KMS-11 (cell line): ENCODE data around the gene PCGF1.

Experiments used
- H2AFZ ChIP-seq: fragments of 200-600 bp; sonication (generic); 2 replicates; pipeline ENCODE4 v1.6.1; 2016; ENCODE audit warnings: antibody characterized with exemption, mixed run types, low read depth
- H3K27ac ChIP-seq: fragments of 200-600 bp; sonication (generic); 2 replicates; pipeline ENCODE4 v1.6.1; 2016; ENCODE audit warnings: mild to moderate bottlenecking, mixed run types
- H3K27me3 ChIP-seq: fragments of 200-600 bp; sonication (generic); 2 replicates; pipeline ENCODE4 v1.6.1; 2017; ENCODE audit warnings: mild to moderate bottlenecking, low read depth, mixed run types, moderate library complexity; ENCODE audit not compliant: insufficient read depth
- H3K36me3 ChIP-seq: fragments of 200-600 bp; sonication (generic); 2 replicates; pipeline ENCODE4 v1.6.1; 2017; ENCODE audit warnings: mild to moderate bottlenecking, mixed run types; ENCODE audit not compliant: insufficient read depth
- H3K4me1 ChIP-seq: fragments of 200-600 bp; sonication (generic); 2 replicates; pipeline ENCODE4 v1.6.1; 2016; ENCODE audit warnings: mild to moderate bottlenecking, low read depth, mixed run types; ENCODE audit not compliant: poor library complexity, severe bottlenecking
- H3K4me2 ChIP-seq: fragments of 200-600 bp; sonication (generic); 2 replicates; pipeline ENCODE4 v1.7.0; 2016; ENCODE audit warnings: mild to moderate bottlenecking, mixed run types
- H3K4me3 ChIP-seq: fragments of 200-600 bp; sonication (generic); IDR thresholded peaks from 2 replicates; pipeline ENCODE4 v1.6.1; 2017; ENCODE audit warnings: low read depth, low read length, mixed read lengths; ENCODE audit not compliant: insufficient read depth
- H3K79me2 ChIP-seq: fragments of 200-600 bp; sonication (generic); 2 replicates; pipeline ENCODE4 v1.6.1; 2016; ENCODE audit warnings: low read depth, mixed run types; ENCODE audit not compliant: insufficient read depth
- H3K9ac ChIP-seq: fragments of 200-600 bp; sonication (generic); 2 replicates; pipeline ENCODE4 v1.6.1; 2016; ENCODE audit warnings: mild to moderate bottlenecking, mixed run types
- H4K20me1 ChIP-seq: fragments of 200-600 bp; sonication (generic); 2 replicates; pipeline ENCODE4 v1.6.1; 2016; ENCODE audit warnings: mild to moderate bottlenecking, mixed run types; ENCODE audit not compliant: insufficient read depth
- TF ChIP-seq, protein P1 (sequence below): fragments of 200-600 bp; sonication (generic); conservative IDR thresholded peaks from 2 replicates; pipeline ENCODE4 v1.6.1; 2017; ENCODE audit warnings: low read depth, mild to moderate bottlenecking, antibody characterized with exemption, low read length, moderate library complexity, mixed read lengths

Gene PCGF1

GRCh38 chr2:74531666-74532065, 24.2 kb upstream of the PCGF1 start:
- peaks cover 2% of the 10 kb centered on the region; the same call in 1 of the 2 replicates for H3K36me3 ChIP-seq
- peaks cover 30% of the 10 kb centered on the region for H3K79me2 ChIP-seq
- TF ChIP-seq, protein P1, sequence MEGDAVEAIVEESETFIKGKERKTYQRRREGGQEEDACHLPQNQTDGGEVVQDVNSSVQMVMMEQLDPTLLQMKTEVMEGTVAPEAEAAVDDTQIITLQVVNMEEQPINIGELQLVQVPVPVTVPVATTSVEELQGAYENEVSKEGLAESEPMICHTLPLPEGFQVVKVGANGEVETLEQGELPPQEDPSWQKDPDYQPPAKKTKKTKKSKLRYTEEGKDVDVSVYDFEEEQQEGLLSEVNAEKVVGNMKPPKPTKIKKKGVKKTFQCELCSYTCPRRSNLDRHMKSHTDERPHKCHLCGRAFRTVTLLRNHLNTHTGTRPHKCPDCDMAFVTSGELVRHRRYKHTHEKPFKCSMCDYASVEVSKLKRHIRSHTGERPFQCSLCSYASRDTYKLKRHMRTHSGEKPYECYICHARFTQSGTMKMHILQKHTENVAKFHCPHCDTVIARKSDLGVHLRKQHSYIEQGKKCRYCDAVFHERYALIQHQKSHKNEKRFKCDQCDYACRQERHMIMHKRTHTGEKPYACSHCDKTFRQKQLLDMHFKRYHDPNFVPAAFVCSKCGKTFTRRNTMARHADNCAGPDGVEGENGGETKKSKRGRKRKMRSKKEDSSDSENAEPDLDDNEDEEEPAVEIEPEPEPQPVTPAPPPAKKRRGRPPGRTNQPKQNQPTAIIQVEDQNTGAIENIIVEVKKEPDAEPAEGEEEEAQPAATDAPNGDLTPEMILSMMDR: no peak
- no peak overlapping the region for H3K27ac ChIP-seq
- H4K20me1 ChIP-seq: no peaks in the 10 kb centered on the region
- H3K4me1 ChIP-seq: peaks cover 22% of the 10 kb centered on the region
- peak overlapping the region; percentile 90; the same call in 1 of the 2 replicates for H3K4me2 ChIP-seq
- no peak overlapping the region for H3K9ac ChIP-seq
- H3K4me3 ChIP-seq: no peak overlapping the region
- H3K27me3 ChIP-seq: no peaks in the 10 kb centered on the region
- no peak overlapping the region for H2AFZ ChIP-seq

DNA sequence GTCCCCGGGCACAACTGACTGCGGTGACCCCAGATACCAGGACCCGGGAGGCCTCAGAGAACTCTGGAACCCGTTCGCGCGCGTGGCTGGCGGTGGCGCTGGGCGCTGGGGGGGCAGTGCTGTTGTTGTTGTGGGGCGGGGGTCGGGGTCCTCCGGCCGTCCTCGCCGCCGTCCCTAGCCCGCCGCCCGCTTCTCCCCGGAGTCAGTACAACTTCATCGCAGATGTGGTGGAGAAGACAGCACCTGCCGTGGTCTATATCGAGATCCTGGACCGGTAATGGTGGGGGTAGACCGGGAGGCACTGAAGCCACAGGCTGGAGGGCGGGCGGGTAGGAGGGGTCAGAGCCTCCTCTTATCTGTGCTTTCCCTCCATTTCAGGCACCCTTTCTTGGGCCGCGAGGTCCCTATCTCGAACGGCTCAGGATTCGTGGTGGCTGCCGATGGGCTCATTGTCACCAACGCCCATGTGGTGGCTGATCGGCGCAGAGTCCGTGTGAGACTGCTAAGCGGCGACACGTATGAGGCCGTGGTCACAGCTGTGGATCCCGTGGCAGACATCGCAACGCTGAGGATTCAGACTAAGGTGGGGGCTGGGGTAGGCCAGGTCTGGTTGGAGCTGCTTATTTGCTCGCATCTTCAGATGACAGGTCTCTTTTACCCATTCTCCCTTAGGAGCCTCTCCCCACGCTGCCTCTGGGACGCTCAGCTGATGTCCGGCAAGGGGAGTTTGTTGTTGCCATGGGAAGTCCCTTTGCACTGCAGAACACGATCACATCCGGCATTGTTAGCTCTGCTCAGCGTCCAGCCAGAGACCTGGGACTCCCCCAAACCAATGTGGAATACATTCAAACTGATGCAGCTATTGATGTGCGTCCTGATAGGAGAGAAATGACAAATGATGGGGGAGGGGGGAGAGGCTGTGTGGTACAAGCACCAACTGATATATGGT, 23.0 kb upstream of the PCGF1 start:
- peaks cover 22% of the 10 kb centered on the region for H3K4me1 ChIP-seq
- peak overlapping the region; percentile 72 for H3K4me3 ChIP-seq
- H3K4me2 ChIP-seq: peak overlapping the region; percentile 90
- H4K20me1 ChIP-seq: no peaks in the 10 kb centered on the region
- H3K79me2 ChIP-seq: peaks cover 30% of the 10 kb centered on the region
- H3K27ac ChIP-seq: peak overlapping the region; percentile 71
- H2AFZ ChIP-seq: peak overlapping the region; percentile 65
- H3K27me3 ChIP-seq: no peaks in the 10 kb centered on the region
- TF ChIP-seq, protein P1: no peak
- H3K36me3 ChIP-seq: peaks cover 4% of the 10 kb centered on the region; the same call in 1 of the 2 replicates
- peak overlapping the region; percentile 91 for H3K9ac ChIP-seq

DNA sequence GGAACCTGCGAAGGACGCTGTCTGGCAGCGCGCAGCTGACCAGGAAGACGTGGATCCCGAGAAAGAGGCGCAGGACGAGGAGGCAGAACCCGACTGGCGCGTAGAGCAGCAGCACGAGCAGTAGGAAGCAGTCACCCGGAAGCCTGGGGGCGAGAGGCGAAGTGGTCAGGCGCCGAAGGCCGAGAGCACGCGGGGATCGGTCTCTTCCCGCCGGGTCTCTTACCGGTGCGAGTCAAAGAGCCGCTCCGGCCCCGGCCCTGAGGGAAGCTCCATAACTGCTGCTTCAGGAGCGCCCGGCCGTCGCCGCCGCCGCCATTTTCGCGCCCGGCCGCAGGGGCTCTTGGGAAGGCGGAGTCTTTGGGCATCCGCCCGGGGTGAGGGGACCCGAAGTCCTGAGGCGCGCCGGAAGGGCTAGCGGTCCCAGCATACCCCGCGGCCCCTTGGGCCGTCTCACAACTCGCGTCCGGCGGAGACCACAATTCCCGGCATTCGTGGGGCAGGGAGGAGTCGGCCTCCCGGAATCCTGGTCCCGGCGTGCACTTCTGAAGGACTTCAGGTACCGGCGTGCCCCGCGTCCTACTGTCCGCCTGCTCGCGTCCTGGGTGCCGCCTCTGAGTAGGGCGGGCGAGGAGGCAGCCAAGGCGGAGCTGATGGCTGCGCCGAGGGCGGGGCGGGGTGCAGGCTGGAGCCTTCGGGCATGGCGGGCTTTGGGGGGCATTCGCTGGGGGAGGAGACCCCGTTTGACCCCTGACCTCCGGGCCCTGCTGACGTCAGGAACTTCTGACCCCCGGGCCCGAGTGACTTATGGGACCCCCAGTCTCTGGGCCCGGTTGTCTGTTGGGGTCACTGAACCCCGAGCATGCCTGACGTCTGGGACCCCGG, 22.1 kb upstream of the PCGF1 start, which contains the start of the genes AUP1 and HTRA2:
TSS of gene AUP1 (minus strand) at position 350 of the 882 bp plus-strand sequence. CDS start at position 273, 77 bp downstream.
TSS of gene HTRA2 (plus strand) at position 577 of the 882 bp plus-strand sequence. CDS start at position 651, 74 bp downstream.
- Histone ChIP-seq H3K27ac (peak within 1 kb of the TSS; percentile 71), H3K4me3 (peak within 1 kb of the TSS; percentile 72), H3K4me2 (peak within 1 kb of the TSS; percentile 100), H3K27me3 (no peaks in the 10 kb centered on the region), H2AFZ (peak within 1 kb of the TSS; percentile 72), H3K36me3 (peaks cover 4% of the 10 kb centered on the region; the same call in 1 of the 2 replicates), H3K79me2 (peaks cover 30% of the 10 kb centered on the region), H3K4me1 (peaks cover 22% of the 10 kb centered on the region), H4K20me1 (no peaks in the 10 kb centered on the region), H3K9ac (peak within 1 kb of the TSS; percentile 91)
- TF ChIP-seq, protein P1: no peak
